ENCODE data around the gene CDH23.

The CDH23 gene

GRCh38 chr10:71481746-71482410, 85.2 kb downstream of the CDH23 start:
- DNase-seq (ENCODE audit: low read depth in 1 of 2, low spot score in 1 of 2) = no peak

- no peak for DNase-seq (ENCODE audit: low read depth in 1 of 2, low spot score in 1 of 2)
Measured at GRCh38 chr10:71482620-71483019, 85.9 kb downstream of the CDH23 start.

GRCh38 chr10:71483135-71483534, 86.4 kb downstream of the CDH23 start:
- DNase-seq (ENCODE audit: low read depth in 1 of 2, low spot score in 1 of 2) = no peak

GRCh38 chr10:71483885-71484751, 87.4 kb downstream of the CDH23 start:
- no peak for DNase-seq (ENCODE audit: low read depth in 1 of 2, low spot score in 1 of 2)

- no peak for DNase-seq (ENCODE audit: low read depth in 1 of 2, low spot score in 1 of 2)
Measured at GRCh38 chr10:71486484-71487114, 89.9 kb downstream of the CDH23 start.

GRCh38 chr10:71487726-71488125, 91.0 kb downstream of the CDH23 start:
- DNase-seq (ENCODE audit: low read depth in 1 of 2, low spot score in 1 of 2) = no peak

- no peak for DNase-seq (ENCODE audit: low read depth in 1 of 2, low spot score in 1 of 2)
Measured at GRCh38 chr10:71489077-71489476, 92.4 kb downstream of the CDH23 start.

- no peak for DNase-seq (ENCODE audit: low read depth in 1 of 2, low spot score in 1 of 2)
Measured at GRCh38 chr10:71492872-71493271, 96.2 kb downstream of the CDH23 start.

- no peak for DNase-seq (ENCODE audit: low read depth in 1 of 2, low spot score in 1 of 2)
Measured at GRCh38 chr10:71493741-71494140, 97.0 kb downstream of the CDH23 start.

- DNase-seq (ENCODE audit: low read depth in 1 of 2, low spot score in 1 of 2) = no peak
Measured at GRCh38 chr10:71494476-71494875, 97.8 kb downstream of the CDH23 start.

GRCh38 chr10:71494980-71495381, 98.3 kb downstream of the CDH23 start:
- no peak for DNase-seq (ENCODE audit: low read depth in 1 of 2, low spot score in 1 of 2)

GRCh38 chr10:71496927-71497762, 100.4 kb downstream of the CDH23 start:
- no peak for DNase-seq (ENCODE audit: low read depth in 1 of 2, low spot score in 1 of 2)

GRCh38 chr10:71497763-71498326, 101.1 kb downstream of the CDH23 start:
- DNase-seq (ENCODE audit: low read depth in 1 of 2, low spot score in 1 of 2) = no peak

GRCh38 chr10:71501402-71501801, 104.7 kb downstream of the CDH23 start:
- no peak for DNase-seq (ENCODE audit: low read depth in 1 of 2, low spot score in 1 of 2)

GRCh38 chr10:71502190-71502589, 105.5 kb downstream of the CDH23 start:
- no peak for DNase-seq (ENCODE audit: low read depth in 1 of 2, low spot score in 1 of 2)

GRCh38 chr10:71502851-71503250, 106.1 kb downstream of the CDH23 start:
- no peak for DNase-seq (ENCODE audit: low read depth in 1 of 2, low spot score in 1 of 2)

- no peak for DNase-seq (ENCODE audit: low read depth in 1 of 2, low spot score in 1 of 2)
Measured at GRCh38 chr10:71504168-71504567, 107.4 kb downstream of the CDH23 start.

- no peak for DNase-seq (ENCODE audit: low read depth in 1 of 2, low spot score in 1 of 2)
Measured at GRCh38 chr10:71504570-71504969, 107.8 kb downstream of the CDH23 start.

GRCh38 chr10:71505862-71506261, 109.1 kb downstream of the CDH23 start:
- DNase-seq (ENCODE audit: low read depth in 1 of 2, low spot score in 1 of 2) = no peak

- no peak for DNase-seq (ENCODE audit: low read depth in 1 of 2, low spot score in 1 of 2)
Measured at GRCh38 chr10:71509444-71509843, 112.7 kb downstream of the CDH23 start.

- no peak for DNase-seq (ENCODE audit: low read depth in 1 of 2, low spot score in 1 of 2)
Measured at GRCh38 chr10:71511206-71511605, 114.5 kb downstream of the CDH23 start.
